NCI-H2171 treated with DMSO at 0.1 percent for 48 hours (cell line): ENCODE data around the gene KRT79.

ENCODE experiments used
- DNase-seq: peaks from one replicate; lab custom pipeline; 2025; lab: John Stamatoyannopoulos, UW

Gene KRT79

DNA sequence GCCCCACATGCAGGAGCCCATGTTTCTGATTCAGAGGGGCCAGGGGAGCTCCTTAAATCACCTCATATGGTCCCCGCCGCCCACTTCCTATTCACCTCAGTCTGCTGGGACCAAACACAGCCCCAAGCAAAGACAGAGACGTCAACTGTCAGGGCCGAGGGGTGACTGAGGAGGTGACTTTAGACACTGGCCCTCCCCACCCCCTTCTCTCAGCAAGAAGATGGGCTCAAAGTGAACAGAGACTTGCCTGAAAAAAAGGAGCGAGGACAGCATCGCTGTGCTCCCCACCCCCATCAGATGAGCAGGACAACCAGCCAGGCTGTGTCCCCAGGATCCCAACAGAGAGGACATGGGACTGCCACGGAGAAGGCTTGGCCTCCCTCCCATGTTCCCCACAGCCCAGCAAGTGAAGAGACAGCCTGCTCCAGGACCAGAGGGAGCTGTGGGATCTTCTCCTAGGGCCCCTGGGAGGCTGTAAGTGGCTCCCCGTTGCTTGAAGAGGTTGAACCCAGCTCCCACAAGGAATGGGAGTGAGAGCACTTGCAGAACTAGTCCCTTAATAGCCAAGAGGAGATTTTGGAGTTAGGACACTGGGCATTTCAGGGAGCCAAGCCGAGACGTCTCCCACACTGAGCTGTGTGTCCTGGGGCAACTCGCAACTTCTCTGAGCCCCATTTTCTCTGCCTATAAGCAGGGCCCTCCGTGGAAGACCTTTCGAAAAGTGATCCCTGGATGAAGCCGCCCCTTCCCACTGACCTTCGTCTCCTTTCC lies 1.3 kb upstream of the KRT79 start:
- no peak for DNase-seq

DNA sequence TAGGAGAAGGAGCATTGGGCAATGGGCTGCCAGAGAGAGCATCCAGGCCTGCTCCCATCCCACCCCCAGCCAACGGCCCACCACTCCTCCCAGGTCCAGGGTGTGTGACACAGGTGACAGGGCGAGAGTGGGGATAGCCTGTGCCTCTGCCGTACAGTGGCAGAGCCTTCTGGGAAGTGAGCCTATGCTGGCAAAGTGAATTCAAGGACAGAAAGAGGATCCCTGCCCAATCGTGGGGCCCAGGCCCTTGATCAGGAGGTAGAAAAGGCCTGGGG lies 553 bp upstream of the KRT79 start:
- DNase-seq, result no peak

DNA sequence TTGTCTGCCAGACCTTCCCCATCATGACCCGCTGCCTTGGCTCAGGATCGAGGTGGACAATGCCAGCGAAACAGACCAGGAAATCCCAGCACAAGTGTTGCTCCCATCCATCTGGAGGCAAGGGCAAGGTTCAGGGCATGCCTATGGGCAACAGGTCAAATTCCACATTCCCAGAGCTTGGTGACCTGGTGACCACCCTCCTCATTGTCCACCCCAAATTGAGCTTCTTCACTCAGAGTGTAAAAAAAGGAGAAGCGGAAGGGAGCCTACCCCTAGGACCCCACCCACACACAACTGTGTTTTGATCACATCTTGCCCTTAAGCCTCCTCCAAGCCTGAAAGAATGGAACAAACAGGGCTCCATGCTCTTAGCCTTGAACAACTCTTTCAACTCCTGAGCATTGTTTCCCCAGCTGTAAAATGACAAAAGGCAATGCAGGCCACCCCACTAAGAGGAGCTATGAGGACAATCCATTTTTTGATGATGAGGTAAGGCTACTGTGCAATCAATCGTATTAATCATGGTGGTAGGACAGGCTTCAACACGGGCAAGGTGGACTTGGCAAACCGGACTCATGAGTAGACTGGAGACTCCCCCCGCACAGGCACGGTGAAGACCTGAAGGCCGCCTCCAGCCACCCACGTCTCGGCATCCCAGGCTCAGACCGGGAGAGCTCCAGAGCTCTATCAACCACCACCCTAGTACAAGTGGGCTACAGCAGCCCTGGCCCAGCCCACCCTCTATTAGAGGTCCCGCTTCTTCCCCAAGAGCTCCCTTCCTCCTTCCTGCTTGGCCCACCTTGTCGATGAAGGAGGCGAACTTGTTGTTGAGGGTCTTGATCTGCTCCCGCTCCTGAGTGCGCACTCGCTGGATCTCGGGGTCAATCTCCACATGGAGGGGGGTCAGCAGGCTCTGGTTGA lies 866 bp downstream of the KRT79 start:
- no peak for DNase-seq

DNA sequence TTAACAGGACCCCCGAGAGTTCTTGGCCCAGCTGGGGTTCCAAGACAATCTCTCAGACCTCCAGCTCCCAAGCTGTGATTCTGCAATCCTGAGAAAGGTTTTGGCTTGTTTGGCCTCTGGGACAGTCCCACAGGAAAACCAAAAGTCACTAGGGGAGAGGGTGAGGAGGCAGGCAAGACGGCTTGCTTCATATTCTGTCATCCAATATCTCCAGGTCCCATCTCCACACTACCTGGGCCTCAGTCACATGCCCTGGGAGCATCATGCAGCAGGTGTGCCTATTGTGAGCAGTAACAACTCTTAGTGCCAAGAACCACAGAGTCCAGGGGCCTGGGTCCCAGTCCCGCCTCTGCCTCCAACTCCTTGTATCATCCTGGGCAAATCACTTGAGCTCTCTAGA lies 1.7 kb downstream of the KRT79 start:
- DNase-seq, result no peak

DNA sequence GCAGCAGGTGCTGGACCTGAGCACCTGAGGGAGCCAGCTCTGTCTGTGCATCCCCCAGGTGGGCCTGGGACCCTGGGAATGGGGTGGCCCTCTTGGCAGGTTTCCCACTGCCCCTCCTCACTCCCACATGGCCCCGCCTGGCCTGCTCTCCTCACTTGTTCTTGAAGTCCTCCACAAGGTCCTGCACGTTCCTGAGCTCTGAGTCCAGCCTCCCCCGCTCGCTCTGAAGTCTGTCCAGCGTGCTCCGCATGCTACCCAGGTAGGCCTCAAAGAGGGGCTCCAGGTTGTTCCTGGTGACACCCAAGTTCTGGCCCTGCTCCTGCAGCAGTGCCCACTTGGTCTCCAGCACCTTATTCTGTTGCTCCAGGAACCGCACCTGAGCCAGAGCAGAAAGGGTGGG lies 2.9 kb downstream of the KRT79 start:
- no peak for DNase-seq

DNA sequence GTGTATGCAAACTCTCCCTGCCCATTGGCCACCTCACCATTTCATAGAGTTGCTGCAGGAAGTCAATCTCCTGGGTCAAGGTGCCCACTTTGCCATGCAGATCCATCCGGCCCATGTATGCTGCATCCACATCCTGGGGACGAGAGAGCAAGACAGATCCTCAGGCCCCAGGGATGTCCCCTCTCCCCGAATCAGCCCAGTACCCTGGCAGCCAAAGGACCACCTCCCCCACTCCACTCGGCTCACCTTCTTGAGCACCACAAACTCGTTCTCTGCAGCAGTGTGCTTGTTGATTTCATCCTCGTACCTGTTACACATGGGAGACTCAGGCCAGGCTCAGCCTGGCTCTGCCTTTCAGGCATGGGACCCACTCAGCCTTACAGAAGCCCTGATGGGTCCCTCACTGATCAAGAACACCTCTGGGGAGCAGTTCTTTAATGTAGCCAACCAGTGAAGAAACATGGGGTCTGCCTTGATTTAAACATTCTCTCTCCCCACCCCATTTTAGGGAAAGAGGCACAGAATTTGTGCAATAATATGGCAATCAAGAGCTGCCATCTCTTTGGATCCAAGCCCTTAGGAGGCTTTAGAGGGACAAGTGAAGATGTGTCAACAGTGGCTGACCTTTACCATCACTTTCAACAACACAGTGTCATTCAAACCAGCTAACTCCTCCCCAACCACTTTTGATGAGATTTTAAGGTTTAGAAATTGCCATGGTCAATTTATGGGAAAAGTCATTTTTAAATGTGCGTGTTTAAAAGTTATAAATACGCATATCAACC lies 3.9 kb downstream of the KRT79 start:
- no peak for DNase-seq

DNA sequence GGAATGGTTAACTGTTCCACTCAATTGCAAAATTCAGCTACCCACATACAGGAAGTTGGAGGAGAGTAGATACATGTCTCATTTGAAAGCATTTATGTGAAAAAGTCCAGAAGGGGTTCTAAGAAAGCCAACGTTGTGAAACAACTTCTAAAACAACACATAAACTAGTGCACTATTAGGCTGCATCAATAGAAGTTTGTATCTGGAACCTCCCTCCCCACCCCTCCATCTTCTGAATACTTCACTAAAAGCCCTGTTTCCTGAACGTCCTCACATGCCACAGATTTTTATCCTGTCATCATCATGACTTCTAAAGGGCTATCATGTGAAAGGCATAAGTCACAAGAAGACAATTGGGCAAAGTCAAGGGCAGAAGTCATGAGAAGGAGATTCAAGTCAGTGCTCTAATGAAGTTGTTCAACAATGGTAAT lies 5.5 kb downstream of the KRT79 start:
- no peak for DNase-seq

DNA sequence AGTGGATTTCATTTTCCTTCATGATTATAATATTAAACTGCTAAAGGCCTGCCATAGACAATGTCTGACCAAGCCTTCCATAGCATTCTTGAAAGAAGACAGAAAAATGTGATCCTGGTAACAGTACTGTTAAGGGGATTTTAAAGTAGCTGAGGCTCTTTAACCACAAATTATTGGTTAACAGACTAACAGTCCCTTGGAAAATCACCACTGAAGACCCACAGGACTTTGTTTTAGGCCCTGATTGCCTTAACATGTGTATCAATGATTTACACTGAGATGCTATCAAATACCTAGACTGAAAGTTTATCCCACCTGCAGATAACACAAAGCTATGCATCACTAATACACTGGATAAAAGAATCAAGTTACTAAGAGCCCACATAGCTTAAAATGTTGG lies 6.0 kb downstream of the KRT79 start:
- no peak for DNase-seq

DNA sequence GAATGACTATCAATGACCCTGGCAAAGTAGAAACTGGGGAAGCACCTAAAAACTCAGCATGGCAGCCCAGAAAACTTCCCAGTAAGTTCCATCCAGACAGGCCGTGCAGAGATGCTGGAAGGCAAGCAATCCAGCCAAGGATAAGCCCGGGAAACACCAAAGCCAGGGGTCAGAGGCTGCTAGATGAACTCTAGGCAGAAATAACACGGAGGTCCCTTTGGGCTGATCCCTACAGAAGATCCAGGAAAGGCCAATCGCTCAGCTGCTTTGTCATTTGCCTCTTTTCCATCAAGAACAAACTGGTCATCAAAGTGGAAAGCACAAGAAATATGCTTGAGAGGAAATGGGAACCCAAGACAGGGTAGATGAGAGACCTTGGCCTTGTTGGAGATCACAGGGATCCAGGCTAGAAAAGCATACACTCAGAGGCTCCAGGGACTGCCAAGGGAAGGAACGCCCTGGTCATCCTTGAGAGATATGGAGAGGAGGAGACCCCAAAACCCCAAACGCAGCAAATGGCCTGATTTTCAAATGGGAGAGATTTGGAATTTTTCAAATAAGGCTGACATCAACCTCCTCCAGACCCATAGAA lies 6.5 kb downstream of the KRT79 start:
- no peak for DNase-seq

DNA sequence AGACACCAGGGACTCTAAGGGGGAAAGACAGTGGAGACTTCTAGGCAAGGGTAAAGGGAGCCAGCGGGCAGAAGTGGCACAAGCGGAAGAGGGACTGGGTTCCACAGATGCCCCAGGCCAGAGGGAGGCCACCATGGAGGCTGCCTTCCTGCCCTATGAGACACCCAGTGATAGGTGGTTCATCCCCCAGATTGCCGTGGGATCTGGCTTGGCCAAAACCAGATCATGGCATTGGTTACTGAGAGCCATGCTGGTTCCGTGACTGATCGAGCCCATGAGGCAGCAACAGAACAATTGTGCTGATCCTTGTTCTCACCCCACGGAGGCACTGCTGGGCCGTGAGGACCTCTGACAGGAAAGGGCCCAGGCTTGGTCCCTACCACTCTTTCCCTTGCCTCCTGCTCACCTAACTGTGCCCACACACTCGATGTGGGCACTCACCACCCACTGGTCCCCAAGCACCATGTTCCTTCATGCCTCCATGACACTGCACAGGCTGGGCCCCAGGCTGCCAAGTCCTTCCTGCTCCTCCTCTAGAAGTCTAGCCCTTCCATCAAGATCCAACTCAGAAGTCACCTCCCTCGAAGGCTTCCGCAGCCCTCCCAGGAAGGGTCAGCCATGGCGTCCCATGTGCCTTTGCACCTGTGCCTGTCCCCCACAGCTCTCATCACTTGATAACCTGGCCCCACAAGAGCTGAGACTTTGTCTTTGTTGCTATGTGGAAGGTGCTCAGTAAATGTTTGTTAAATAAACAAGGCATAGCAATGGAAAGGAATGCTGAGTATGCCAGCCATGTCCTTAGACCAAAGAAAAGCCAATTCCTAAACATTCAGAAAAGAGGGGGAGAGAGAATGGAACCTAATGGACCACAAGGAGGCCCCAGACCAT lies 7.3 kb downstream of the KRT79 start:
- DNase-seq, result no peak

DNA sequence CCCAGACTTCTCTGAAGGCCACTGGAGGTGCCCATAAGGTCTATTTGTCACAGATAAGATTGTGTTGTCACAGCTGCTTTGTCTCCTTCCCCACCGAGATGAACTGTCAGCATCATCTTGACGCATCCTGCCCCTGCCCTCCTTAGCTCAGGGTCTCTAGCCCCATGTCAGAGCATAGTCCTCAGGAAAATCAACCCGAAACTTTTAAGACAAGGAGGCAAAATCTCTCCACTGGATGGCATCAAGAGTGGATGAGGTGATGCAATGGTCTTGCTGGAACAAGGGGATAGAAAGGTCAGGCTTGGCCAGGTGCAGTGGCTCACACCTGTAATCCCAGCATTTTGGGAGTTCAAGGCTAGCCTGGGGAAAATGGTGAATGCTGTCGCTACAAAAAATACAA lies 8.2 kb downstream of the KRT79 start:
- DNase-seq, result no peak

DNA sequence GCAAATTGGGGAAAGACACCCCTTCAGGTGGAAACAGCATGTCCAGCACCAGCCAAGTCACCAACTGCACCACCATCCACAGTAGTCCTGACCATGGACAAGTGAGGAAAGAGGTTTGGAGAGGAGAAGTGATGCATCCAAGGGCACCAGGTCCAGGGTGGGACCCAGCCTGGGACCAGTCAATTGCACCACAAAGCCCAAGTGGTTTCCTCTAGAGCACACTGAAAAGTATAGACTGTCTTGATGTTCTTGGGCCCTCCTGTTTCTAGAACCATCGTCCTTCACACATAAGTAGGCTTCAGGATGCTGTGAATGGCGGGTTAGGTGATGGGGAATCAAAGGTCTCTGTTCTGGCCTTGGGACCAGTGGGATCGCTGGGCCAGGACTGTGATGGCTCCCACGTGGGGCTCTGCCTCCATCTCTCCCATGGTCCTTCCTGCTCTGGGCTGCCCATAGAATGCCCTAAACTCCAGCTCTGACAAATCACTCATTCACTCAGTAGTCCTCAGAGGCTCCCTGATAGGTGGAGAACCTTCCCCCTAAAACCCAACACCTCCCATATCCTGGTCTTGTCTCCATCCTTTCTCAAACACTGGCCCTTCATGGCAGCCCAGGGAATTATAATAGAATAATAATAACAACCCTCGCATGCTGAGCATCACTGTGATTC lies 9.2 kb downstream of the KRT79 start:
- no peak for DNase-seq

DNA sequence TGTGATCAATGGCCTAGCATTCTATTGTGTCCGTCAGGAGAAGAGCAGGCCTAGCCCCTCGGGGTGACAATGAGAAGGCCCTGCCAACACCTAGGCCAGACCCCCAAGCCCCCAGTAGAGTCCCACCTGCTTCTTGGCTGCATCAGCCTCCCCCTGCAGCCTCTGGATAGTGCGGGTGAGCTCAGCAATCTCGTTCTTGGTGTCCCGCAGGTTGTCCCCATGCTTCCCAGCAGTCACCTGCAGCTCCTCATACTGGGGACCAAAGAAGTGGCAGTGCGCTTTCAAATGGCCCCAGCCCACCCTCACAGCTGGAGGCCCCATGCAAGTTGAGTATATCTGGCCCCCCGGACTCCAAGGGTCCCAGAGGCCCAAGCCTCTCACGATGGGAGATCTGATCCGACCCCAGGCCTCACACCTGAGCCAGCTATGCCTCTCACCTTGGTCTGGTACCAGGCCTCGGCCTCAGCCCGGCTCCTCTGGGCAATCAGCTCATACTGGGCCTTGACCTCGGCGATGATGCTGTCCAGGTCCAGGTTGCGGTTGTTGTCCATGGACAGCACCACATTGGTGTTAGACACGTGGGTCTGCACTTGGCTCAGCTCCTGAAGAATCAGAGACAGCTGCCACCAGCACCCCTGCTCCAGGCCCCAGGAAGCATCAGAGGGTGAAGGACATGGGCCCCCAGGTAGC lies 10.2 kb downstream of the KRT79 start:
- no peak for DNase-seq

DNA sequence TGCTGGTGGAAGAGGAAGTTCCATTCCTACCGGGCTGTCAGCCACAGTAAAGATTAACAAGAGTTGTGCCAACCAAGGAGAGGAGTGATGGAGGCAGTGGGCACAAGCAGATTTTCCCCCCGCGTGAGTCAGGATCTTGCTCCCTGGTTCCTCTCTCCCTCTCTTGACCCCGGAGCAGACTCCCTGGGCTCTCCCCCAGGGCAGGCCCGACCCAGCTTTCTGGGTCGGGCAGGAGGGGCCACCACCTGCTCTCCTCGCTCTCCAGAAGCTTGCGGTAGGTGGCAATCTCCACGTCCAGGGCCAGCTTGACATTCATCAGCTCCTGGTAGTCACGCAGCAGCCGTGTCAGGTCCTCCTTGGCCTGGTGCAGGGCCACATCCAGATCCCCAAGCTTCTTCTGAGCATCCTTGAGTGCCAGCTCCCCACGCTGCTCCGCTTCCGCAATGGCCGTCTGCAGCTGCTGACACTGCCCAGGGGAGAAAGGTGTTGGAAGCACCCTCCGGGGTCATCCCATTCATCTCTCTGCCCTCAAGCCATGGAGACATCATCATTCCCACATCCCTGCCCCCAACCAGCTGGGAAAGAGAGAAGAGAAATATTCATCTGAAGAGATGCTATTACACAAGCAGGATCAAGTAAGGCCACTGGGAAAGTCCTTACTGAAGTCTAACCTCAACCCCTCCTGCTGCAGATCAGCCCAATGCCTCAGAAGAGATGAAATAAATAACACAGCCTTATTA lies 11.2 kb downstream of the KRT79 start:
- no peak for DNase-seq

DNA sequence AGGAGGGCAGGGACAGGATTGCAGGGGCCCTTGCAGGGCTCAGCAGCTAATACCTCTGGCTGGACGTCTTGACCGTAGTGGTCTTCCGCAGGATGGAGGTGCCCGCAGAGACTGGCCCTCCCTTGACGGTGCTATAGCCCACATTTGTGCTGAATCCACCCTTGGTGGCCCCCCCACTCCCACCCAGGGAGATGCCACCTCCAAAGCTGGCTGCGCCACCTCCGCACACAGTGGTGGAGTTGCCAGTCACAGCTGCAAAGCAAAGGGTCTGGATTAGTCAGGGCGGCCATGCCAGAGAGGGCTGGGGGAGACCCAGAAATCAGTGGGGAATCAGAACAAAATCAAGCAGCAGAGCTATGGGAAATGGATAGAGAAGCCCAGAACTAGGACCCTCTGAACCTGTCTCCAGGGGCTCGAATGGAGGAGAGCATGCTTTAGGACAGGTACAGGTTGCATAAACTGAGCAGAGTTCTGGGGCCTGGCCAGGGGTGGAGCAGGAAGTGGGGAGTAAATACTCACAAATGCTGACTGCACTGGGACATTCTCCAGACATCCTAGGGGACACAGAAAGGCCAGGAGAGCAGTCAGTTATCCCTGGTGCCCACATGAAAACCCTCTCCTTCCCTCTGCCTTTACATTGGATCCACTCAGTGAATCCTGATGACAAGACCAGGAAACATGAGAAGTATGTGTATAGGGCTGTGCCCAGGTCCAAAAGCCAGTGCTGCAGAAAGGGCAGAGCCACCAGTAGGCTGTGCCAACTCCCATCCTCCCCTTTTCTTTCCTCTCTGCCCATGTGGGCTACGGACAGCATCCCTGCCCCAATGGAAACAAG lies 12.1 kb downstream of the KRT79 start:
- DNase-seq, result no peak

DNA sequence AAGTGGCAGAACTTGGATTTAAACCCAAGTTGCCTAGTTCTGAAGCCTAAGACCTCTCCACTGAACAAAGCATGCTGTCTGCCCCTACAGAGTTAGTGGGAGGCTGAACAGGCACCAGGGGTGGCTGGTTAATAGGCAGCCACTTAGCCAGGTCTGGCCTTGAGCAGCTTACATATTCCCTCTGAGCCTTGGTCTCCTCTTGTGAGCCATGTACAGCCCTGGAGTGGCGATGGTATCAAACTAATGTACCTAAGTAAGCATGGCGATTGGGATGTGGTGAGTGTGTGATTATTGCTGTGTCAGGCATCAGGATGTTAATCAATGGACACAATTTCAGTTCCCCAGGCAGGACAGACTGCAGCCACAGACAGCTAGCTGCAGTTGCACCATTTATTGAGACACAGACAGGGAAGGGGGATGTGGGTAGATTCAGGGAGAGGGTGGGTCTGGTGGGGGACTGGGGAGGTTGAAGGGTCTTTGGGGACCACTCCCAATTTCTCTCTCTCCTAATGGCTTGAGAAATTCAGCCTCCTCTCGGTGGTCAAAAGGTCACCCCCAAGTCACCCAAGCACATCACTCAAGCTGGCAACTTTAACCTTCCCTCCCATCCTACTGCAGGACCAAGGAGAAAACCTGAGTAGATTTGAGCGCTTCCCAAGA lies 12.9 kb downstream of the KRT79 start:
- DNase-seq, result no peak

DNA sequence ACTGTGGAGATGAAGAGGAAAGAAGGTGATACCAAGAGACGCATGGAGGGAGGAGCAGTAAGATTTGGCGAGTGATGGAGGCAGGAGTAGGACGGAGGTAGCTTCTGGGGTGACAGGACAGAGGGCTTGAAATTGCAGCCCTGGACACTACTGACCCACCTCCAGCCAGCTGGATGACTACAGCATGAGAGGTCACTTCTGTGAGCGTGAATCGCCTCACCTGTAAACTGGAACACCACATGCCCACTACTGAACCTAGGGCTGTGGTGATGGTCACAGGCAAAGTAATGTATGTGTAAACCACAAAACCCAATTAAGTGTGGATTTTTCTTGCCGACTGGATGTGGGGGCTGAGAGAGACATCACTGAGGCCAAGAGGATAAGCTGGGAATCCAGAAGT lies 13.6 kb downstream of the KRT79 start:
- no peak for DNase-seq
